ENCODE measurements around the gene NUP188.

NUP188 gene

GRCh38 chr9:129027224-129027684, 79.8 kb downstream of the NUP188 start:
- no peak for TF ChIP-seq CTCF (IDR thresholded peaks at IDR 0.05; ENCODE audit: low read depth, low read length, missing control alignments)
- no peak overlapping the region for H3K27ac ChIP-seq
- H3K36me3 ChIP-seq (replicated peaks): no peaks in the 10 kb centered on the region
- no peaks in the 10 kb centered on the region for H3K27me3 ChIP-seq (replicated peaks)
- no peak for DNase-seq
- in situ Hi-C loops (cut with HindIII; ENCODE audit: low pct_ligation_motif_present, low sequenced_read_pairs): no loop called here
- peak overlapping the region; percentile 66 for H3K4me3 ChIP-seq (ENCODE audit: low read depth, low read length)

GRCh38 chr9:129027685-129028191, 80.2 kb downstream of the NUP188 start:
- DNase-seq: no peak
- peak overlapping the region; percentile 32 for H3K27ac ChIP-seq
- in situ Hi-C loops (cut with HindIII; ENCODE audit: low pct_ligation_motif_present, low sequenced_read_pairs): no loop called here
- H3K4me3 ChIP-seq (ENCODE audit: low read depth, low read length): peak overlapping the region; percentile 66
- no peak for TF ChIP-seq CTCF (IDR thresholded peaks at IDR 0.05; ENCODE audit: low read depth, low read length, missing control alignments)
- H3K36me3 ChIP-seq (replicated peaks): no peaks in the 10 kb centered on the region
- no peaks in the 10 kb centered on the region for H3K27me3 ChIP-seq (replicated peaks)

GRCh38 chr9:129028192-129028966, 80.9 kb downstream of the NUP188 start, which contains the start of gene SH3GLB2:
Gene SH3GLB2 (minus strand): TSS chr9:129028331. CDS start chr9:129028154, 177 bp downstream.
- in situ Hi-C loops (cut with HindIII; ENCODE audit: low pct_ligation_motif_present, low sequenced_read_pairs): no loop called here
- no peaks in the 10 kb centered on the region for H3K36me3 ChIP-seq (replicated peaks)
- H3K27ac ChIP-seq: peak within 1 kb of the TSS; percentile 32
- H3K27me3 ChIP-seq (replicated peaks): no peaks in the 10 kb centered on the region
- DNase-seq: peak; percentile 91
- H3K4me3 ChIP-seq (ENCODE audit: low read depth, low read length): peak within 1 kb of the TSS; percentile 66
- peak; percentile 84 for TF ChIP-seq CTCF (IDR thresholded peaks at IDR 0.05; ENCODE audit: low read depth, low read length, missing control alignments)

- no peaks in the 10 kb centered on the region for H3K27me3 ChIP-seq (replicated peaks)
- no peak for TF ChIP-seq CTCF (IDR thresholded peaks at IDR 0.05; ENCODE audit: low read depth, low read length, missing control alignments)
- in situ Hi-C loops (cut with HindIII; ENCODE audit: low pct_ligation_motif_present, low sequenced_read_pairs): no loop called here
- no peaks in the 10 kb centered on the region for H3K36me3 ChIP-seq (replicated peaks)
- DNase-seq: no peak
- H3K4me3 ChIP-seq (ENCODE audit: low read depth, low read length): no peak overlapping the region
- no peak overlapping the region for H3K27ac ChIP-seq
Observed at GRCh38 chr9:129030191-129030590, 82.7 kb downstream of the NUP188 start.

GRCh38 chr9:129031514-129031913, 84.0 kb downstream of the NUP188 start:
- in situ Hi-C loops (cut with HindIII; ENCODE audit: low pct_ligation_motif_present, low sequenced_read_pairs): no loop called here

More at GRCh38 chr9:129031514-129031913, 84.0 kb downstream of the NUP188 start:
- Histone ChIP-seq H3K4me3 (ENCODE audit: low read depth, low read length) (no peak overlapping the region), H3K27me3 (replicated peaks) (no peaks in the 10 kb centered on the region), H3K36me3 (replicated peaks) (no peaks in the 10 kb centered on the region), H3K27ac (no peak overlapping the region)
- TF ChIP-seq CTCF (IDR thresholded peaks at IDR 0.05; ENCODE audit: low read depth, low read length, missing control alignments): no peak
- no peak for DNase-seq

Measured in brain microvascular endothelial cell (primary cell).